GM18858 (cell line): ENCODE data around the gene PGM2L1.
A peak's percentile ranks its signal among the peaks of the same experiment; 100 is the strongest.
"Not testable (repeated sequence)": the region's sequence is repeated elsewhere in the genome, so short reads cannot be mapped to it uniquely, and the experiment has no call there.

ENCODE experiments used
- ATAC-seq: cut with Tn5 transposase; IDR thresholded peaks from one replicate; pipeline ENCODE4 v1.9.1; 2021; ENCODE audit not compliant: unreplicated experiment

The PGM2L1 gene

DNA sequence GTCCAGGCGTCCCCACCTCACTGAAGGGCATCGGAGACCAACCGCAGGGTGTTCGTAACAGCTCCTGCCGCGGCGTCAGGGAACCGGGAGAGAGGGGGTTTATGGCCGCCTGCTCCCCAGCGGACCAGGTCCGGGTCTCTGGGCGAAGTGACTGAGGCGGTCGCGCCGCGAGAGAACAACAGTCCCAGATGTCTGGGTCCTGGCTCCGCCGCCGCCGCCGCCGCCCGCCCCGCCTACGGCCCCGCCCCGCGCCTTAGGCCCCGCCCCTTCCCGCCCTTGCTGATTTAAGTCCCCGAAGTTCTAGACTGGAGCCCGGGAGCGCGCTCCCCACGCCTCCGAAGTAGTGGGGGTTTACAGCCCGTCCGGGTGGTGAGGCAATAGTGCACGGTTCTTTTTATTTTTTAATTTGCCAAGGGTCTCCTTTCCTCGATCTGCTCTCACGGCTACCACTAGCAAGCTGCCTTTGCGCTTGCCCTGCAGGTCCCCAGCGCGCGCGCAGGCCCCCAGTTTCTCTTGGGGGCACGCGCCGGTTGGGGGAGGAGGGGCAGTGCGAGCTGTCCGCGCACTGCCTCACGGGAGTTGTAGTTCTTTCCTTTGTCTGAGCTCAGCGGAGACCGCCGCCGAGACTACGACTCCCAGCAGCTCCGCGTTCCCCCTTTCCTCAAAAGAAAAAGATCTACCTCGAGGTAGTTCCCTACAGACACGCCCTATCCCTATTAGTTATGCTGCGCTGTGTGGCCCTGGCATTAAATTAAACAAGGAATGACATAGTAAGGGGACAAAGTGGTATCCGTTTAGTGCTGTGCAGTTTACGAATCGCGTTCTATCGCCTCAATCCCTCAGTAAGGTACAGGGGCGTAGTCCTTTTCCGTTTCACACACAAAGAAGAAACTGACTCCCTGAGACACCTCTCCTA, at the start of gene PGM2L1:
TSS of gene PGM2L1 (minus strand) at position 190 of the 916 bp plus-strand sequence. CDS start 272 bp downstream, outside the sequence.
- peak; percentile 90 for ATAC-seq

DNA sequence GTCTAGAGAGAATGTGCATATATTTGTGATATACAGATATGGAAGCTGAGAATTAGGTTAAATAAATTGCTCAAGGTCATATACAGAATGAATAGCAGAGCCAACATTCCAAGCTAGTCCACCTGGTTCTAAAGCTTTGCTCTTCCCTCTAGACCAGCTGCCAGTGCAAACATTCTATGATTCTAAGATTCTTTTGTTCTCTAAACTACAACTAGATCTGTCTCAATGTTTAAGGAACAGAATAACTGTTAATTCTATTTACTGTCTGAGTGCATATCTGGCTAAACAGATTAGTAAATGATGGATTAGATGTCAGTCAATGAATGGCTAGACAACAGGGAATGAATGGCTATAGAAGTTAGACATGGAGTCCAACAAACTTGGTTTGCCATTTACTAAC, 49.5 kb upstream of the PGM2L1 start:
- ATAC-seq = no peak

GRCh38 chr11:74446532-74446938, 48.3 kb upstream of the PGM2L1 start:
- ATAC-seq = no peak

DNA sequence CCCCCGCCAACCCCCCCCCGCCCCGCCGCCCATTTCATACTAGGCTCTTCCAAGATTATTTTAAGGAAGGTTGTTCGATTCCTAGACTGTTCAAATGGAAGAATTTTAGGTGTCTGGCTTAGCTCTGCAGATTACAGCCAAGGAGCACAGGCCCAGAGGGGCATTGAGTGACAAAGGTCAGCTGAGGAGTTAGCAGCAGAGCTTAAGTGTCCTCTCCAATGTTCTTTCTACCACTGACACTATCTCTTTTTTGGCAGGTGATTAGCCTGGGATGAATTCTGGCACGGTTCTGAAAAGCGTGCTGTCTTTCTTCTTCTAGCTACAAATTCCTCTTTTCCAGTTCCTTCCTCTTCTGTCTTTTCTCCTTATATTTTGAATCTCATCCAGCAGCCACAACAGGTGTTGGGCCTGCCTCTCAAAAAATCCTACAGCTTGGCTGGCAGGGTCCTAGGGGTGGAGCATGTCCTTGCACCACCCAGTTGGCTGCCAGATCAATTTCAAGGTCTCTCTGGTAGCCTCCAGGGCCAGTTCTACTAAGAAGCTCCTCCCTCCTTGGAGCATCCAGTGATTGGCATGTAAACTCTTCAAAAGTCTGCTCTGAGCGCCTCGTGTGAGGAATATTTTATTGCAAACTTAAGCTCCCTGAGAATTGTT, 46.1 kb upstream of the PGM2L1 start:
- ATAC-seq = no peak

- ATAC-seq = no peak
Observed at GRCh38 chr11:74443071-74443864, 45.0 kb upstream of the PGM2L1 start.

- ATAC-seq = no peak
Observed at GRCh38 chr11:74442636-74443035, 44.4 kb upstream of the PGM2L1 start.

DNA sequence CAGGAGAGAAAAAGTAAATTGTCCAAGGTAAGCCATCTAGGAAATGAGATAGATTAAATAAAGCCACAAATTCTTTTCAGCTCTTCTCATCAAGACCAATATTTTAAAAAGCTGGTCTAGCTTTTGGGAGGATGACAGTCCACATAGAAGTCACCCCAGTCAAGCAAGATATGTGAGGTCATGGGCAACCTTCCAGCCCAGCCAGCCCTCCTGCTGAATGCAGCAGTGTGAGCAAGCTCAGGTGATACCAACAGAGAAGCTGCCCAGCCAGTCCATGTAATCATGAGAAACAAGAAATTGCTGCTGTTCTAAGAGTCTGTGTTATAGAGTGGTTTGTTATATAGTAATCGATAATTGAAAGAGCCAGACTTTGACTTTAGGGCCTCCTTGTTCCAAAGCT, 40.4 kb upstream of the PGM2L1 start:
- no peak for ATAC-seq

DNA sequence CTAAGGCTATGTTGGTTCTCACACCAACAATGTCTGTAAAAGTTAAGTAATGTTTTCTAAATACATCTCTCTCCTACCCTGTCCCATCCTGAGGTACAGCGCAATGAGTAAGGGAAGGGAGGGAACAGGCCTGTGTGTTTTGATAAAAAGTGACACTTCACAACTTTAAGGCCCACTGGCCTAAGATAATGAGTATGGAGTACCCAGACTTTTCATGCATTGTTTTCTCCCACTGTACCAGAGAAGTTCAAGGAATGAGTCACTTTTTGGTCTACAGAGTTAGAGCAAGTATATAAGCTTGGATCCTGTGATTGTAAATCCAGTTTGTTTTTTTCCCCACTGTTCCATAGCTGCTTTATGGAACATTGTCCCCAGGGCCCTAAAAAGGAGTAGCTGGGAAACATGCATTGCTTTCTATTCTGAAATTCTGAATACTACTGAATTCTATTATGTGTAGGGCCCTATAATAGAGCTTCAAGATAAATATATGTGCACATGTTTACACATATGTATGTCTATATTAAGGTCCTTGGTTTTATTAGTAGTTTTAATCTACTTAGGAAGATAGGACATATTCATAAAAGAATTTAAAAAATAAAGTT, 39.3 kb upstream of the PGM2L1 start:
- no peak for ATAC-seq

DNA sequence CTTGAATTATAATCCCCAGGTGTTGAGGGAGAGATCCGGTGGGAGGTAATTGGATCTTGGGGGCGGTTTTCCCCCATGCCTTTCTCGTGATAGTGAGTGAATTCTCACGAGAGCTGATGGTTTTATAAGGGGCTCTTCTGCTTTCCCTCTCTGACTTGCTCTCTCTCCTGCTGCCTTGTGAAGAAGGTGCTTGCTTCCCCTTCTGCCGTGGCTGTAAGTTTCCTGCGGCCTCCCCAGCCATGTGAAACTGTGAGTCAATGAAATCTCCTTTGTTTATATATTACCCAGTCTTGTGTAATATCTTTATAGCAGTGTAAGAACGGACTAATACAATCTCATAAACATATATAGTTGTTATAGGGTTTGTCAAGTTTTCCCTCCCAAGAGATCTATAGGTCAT, 36.3 kb upstream of the PGM2L1 start:
- ATAC-seq = no peak

DNA sequence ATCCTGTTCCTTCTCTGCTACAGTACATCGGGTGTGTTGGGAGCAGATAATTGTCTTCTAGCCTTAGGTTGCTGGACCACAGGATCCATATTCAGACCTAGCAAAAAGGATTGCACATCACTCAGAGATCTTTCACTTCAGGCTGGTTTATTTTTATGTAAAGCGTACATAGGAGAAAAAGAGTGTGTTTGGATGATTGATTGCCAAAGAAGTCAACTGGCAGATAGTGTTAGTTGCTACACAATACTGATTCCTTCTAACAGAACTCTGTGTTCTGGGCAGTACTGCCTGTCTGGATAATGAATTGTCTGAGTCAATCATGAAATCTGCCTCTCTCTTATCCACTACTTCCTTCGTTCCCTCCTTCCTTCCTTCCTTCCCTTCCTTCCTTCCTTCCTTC, 31.0 kb upstream of the PGM2L1 start:
- no peak for ATAC-seq

DNA sequence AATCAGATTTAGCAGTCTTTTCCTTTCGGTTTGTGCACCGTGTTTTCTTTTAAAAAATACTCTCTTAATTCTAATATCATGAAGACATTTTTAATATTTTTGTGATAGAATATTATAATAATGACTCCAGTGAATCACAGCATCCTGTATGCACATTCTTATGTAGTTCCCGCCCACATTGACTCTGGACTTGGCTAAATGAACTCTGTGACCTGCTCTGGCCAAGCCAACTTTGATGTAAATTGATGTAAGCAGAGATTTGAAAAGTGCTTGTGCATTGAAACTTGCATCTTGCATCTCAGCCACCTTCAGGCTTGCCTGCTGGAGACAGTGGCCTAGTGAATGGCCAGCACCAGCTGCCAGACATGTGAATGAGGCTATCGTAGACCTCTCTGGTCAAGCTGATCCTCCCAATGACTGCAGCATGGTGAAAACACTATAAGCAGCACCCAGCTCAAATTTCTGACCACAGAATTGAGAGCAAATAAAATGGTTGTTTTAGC, 29.2 kb upstream of the PGM2L1 start:
- no peak for ATAC-seq

GRCh38 chr11:74425100-74425499, 26.9 kb upstream of the PGM2L1 start:
- ATAC-seq = no peak

- no peak for ATAC-seq
Observed at GRCh38 chr11:74418509-74418895, 20.3 kb upstream of the PGM2L1 start.

GRCh38 chr11:74417860-74418508, 19.8 kb upstream of the PGM2L1 start:
- no peak for ATAC-seq

DNA sequence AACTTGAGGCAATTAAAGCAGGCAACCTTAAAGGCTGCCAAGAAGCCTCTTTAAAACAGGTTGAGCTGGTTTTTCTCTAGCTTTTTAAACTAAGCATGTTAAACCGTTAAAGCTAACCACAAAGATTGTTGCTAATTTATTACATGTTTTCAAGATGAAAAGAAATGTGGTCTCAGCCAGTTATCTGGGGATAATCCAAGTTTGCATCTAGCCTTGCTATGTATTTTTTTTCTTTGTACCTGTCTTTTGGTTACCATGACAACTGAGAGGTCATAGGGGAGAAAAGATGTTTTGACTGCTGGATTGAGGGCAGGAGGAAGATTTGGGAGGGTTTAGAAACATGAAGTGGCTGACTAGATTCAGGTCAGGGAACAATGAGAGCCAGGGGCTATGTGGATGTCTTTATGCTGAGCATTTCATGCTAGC, 19.2 kb upstream of the PGM2L1 start:
- no peak for ATAC-seq

GRCh38 chr11:74416974-74417373, 18.7 kb upstream of the PGM2L1 start:
- ATAC-seq = not testable (repeated sequence)

- ATAC-seq = no peak
Observed at GRCh38 chr11:74412733-74413359, 14.6 kb upstream of the PGM2L1 start.

GRCh38 chr11:74412321-74412720, 14.1 kb upstream of the PGM2L1 start:
- no peak for ATAC-seq

- no peak for ATAC-seq
Observed at GRCh38 chr11:74409633-74410032, 11.4 kb upstream of the PGM2L1 start.
